Neural progenitor cell (in vitro differentiated cells): ENCODE measurements around the gene NAIP.
"Not testable (repeated sequence)": the region's sequence is repeated elsewhere in the genome, so short reads cannot be mapped to it uniquely, and the experiment has no call there.

Experiments used
- EZH2 ChIP-seq: fragments of 200-600 bp; sonication (generic); IDR thresholded peaks from 2 replicates; pipeline ENCODE4 v1.6.1; 2017; ENCODE audit warnings: antibody characterized with exemption, mild to moderate bottlenecking, moderate library complexity
- TF ChIP-seq, protein P1 (sequence below): fragments of 200-600 bp; sonication (generic); IDR thresholded peaks from 2 replicates; pipeline ENCODE4 v1.5.1; 2017; ENCODE audit warnings: antibody characterized with exemption, mild to moderate bottlenecking

DNA sequence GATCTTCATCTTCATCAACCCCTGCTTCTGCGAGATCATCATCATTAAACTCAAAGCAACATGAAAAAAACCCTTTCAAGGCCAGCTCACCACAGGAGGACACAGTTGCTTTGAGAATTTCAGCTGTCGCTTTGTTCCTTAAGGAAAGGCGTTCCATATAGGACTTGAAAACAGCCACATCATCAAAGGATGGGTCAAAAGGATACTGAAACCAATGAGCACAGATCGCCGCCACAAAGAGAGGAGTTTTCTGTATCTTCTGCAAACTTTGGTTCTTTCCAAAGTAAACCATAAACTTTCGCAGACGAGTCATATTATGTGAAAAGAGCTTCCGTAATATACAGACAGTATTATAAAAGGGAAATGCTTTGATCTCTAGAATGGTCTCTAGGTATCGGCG is 40.3 kb downstream of the NAIP start:
- TF ChIP-seq, protein P1, sequence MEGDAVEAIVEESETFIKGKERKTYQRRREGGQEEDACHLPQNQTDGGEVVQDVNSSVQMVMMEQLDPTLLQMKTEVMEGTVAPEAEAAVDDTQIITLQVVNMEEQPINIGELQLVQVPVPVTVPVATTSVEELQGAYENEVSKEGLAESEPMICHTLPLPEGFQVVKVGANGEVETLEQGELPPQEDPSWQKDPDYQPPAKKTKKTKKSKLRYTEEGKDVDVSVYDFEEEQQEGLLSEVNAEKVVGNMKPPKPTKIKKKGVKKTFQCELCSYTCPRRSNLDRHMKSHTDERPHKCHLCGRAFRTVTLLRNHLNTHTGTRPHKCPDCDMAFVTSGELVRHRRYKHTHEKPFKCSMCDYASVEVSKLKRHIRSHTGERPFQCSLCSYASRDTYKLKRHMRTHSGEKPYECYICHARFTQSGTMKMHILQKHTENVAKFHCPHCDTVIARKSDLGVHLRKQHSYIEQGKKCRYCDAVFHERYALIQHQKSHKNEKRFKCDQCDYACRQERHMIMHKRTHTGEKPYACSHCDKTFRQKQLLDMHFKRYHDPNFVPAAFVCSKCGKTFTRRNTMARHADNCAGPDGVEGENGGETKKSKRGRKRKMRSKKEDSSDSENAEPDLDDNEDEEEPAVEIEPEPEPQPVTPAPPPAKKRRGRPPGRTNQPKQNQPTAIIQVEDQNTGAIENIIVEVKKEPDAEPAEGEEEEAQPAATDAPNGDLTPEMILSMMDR, result not testable (repeated sequence)
- not testable (repeated sequence) for TF ChIP-seq EZH2
